Adrenal gland (tissue), 12 donors: ENCODE results near the gene NEGR1. TPM values are rescaled to one million over a fixed set of nuclear protein-coding genes. Genes with fewer than 3 reads are reported as not detected.

Experiments used
- DNase-seq, 7 donors: peaks; one replicate each; pipeline ENCODE4 v3.0.0-alpha.2; 2019 to 2020
- H3K27ac ChIP-seq, 5 donors: fragments of 200-600 bp; sonication (generic) in 4 of 5; 1 replicate in 3 of 5; 2 replicates in 2 of 5; pipeline versions ENCODE4 v1.5.1 to v1.8.0; 2016 to 2020; ENCODE audit warnings: mild to moderate bottlenecking in 1 of 5
- H3K27me3 ChIP-seq: fragments of 200-600 bp; 2 replicates; pipeline ENCODE4 v1.8.0; 2021
- H3K36me3 ChIP-seq, 2 donors: fragments of 200-600 bp; replicated peaks in 1 of 2; 1 replicate in 1 of 2; 2 replicates in 1 of 2; pipeline versions ENCODE4 v1.5.1 to v1.8.0; 2018 to 2022
- H3K4me1 ChIP-seq, 2 donors: fragments of 200-600 bp; replicated peaks in 1 of 2; 1 replicate in 1 of 2; 2 replicates in 1 of 2; pipeline versions ENCODE4 v1.5.1 to v1.8.0; 2018 to 2021
- H3K4me3 ChIP-seq, 4 donors: fragments of 200-600 bp; sonication (generic) in 3 of 4; one replicate each; pipeline ENCODE4 v1.5.1; 2016 to 2018
- H3K9me3 ChIP-seq, 3 donors: fragments of 200-600 bp; sonication (generic) in 1 of 3; replicated peaks in 1 of 3; 1 replicate in 2 of 3; 2 replicates in 1 of 3; pipeline versions ENCODE4 v1.5.1 to v1.8.0; 2016 to 2021
- CTCF ChIP-seq, 6 experiments: fragments of 450-650 bp in 4 of 6; fragments of 200-600 bp in 2 of 6; sonication (generic) in 1 of 6; IDR thresholded peaks; 1 replicate in 5 of 6; 2 replicates in 1 of 6; pipeline versions ENCODE4 v1.5.1 to v1.8.0; 2016 to 2021; ENCODE audit warnings: antibody characterized with exemption in 6 of 6, mild to moderate bottlenecking in 2 of 6, moderate library complexity in 1 of 6
- POLR2A ChIP-seq, 2 donors: fragments of 450-650 bp; IDR thresholded peaks; one replicate each; pipeline ENCODE4 v1.6.1; 2017; ENCODE audit warnings: antibody characterized with exemption in 2 of 2, mild to moderate bottlenecking in 2 of 2, moderate library complexity in 1 of 2
- WGBS, 4 donors: extraction: QIAGEN DNeasy Blood & Tissue Kit in 2 of 4; methylation state at CpG; one replicate each; pipeline versions ENCODE4 v1.1.5 to v1.1.7; 2013 to 2017; 5-methylcytosine and 5-hydroxymethylcytosine counted together
- intact Hi-C, 2 donors: fragments of 100-400 bp; cut with DNase I; formaldehyde crosslinking; loops; one replicate each; pipeline versions ENCODE4 v1.14.1 to v1.15.0; 2022 to 2023
- polyA plus RNA-seq, 3 donors: library from polyadenylated mRNA; stranded (reverse); fragments of 200-250 nt in 2 of 3; fragments of 350-450 nt in 1 of 3; fragmentation: Illumina TruSeq in 1 of 3; extraction: RNeasy Lipid Tissue Mini Kit (QIAGEN cat#74804) in 1 of 3; gene quantifications; one replicate each; pipeline ENCODE4 v1.2.3, GENCODE V29; 2013 to 2014
- total RNA-seq, 9 donors: library from RNA; depleted of rRNA in 4 of 9; stranded (reverse); fragments of >200 nt in 4 of 9; fragments of 120-200 nt in 1 of 9; fragmentation: NEBNext Ultra II Directional in 1 of 9; extraction: Animal tissue kit (Norgen Biotek cat#: 25700) in 1 of 9; gene quantifications; one replicate each; pipeline versions ENCODE4 v1.1.0 to v1.2.4, GENCODE V29; 2013 to 2023
- donor health status: healthy with polysubstance abuse.
- donor health status: Bipolar disorder and iron deficiency.
- donor health status: DM: yes; HTN: yes; CAD: no.
- donor health status: DM: no; HTN: no; CAD: no.
- donor health status: DM: no; HTN: no; CAD: no.
- donor health status: DM: yes; HTN: yes; CAD: no.

Gene NEGR1
- total and polyA plus RNA-seq, 12 donors: 1.1 to 7.4 (median 4.0) TPM

- DNase-seq: no peak
- Histone ChIP-seq H3K4me3 (no peak overlapping the region), H3K27ac (no peak overlapping the region), H3K4me1 (no peaks in the 10 kb centered on the region), H3K36me3 (no peaks in the 10 kb centered on the region), H3K9me3 (no peaks in the 10 kb centered on the region), H3K27me3 (no peaks in the 10 kb centered on the region)
- no peak for TF ChIP-seq CTCF (IDR thresholded peaks at IDR 0.05)
- TF ChIP-seq POLR2A (IDR thresholded peaks at IDR 0.05): no peak
- intact Hi-C loops: no loop called here
- 71 to 85% (median 78%) methylated on average over 1 of the region's 1 CpG for WGBS, 4 donors
These were observed 625.4 kb downstream of the NEGR1 start for GRCh38 chr1:71656902-71657301.

GRCh38 chr1:71655604-71656003 is 626.7 kb downstream of the NEGR1 start:
- DNase-seq: no peak
- Histone ChIP-seq H3K9me3 (no peaks in the 10 kb centered on the region), H3K4me3 (no peak overlapping the region), H3K27ac (no peak overlapping the region), H3K4me1 (no peaks in the 10 kb centered on the region), H3K27me3 (no peaks in the 10 kb centered on the region), H3K36me3 (no peaks in the 10 kb centered on the region)
- 54 to 84% (median 67%) methylated on average over 2 of the region's 2 CpGs for WGBS, 4 donors
- intact Hi-C loops: no loop called here
- no peak for TF ChIP-seq POLR2A (IDR thresholded peaks at IDR 0.05)
- no peak for TF ChIP-seq CTCF (IDR thresholded peaks at IDR 0.05)

GRCh38 chr1:71653952-71654351 is 628.4 kb downstream of the NEGR1 start:
- 50 to 73% (median 66%) methylated on average over 2 of the region's 2 CpGs for WGBS, 4 donors

GRCh38 chr1:71651214-71651613 is 631.1 kb downstream of the NEGR1 start:
- Histone ChIP-seq H3K4me3 (no peak overlapping the region), H3K36me3 (no peaks in the 10 kb centered on the region), H3K27me3 (no peaks in the 10 kb centered on the region), H3K4me1 (no peaks in the 10 kb centered on the region), H3K9me3 (no peaks in the 10 kb centered on the region), H3K27ac (no peak overlapping the region)
- TF ChIP-seq POLR2A (IDR thresholded peaks at IDR 0.05) (no peak), CTCF (IDR thresholded peaks at IDR 0.05) (no peak)
- intact Hi-C loops: no loop called here
- WGBS, 4 donors: 60 to 79% (median 68%) methylated on average over 1 of the region's 1 CpG
- DNase-seq: no peak

More at GRCh38 chr1:71653952-71654351, 628.4 kb downstream of the NEGR1 start:
- Histone ChIP-seq H3K4me3 (no peak overlapping the region), H3K9me3 (no peaks in the 10 kb centered on the region), H3K27me3 (no peaks in the 10 kb centered on the region), H3K36me3 (no peaks in the 10 kb centered on the region), H3K4me1 (no peaks in the 10 kb centered on the region), H3K27ac (no peak overlapping the region)
- intact Hi-C loops: no loop called here
- no peak for TF ChIP-seq CTCF (IDR thresholded peaks at IDR 0.05)
- no peak for TF ChIP-seq POLR2A (IDR thresholded peaks at IDR 0.05)
- DNase-seq: no peak
